GM19324 (cell line): ENCODE measurements around the gene MYLK3.

Experiments used
- ATAC-seq: cut with Tn5 transposase; IDR thresholded peaks from one replicate; pipeline ENCODE4 v1.9.1; 2021; ENCODE audit warnings: mild to moderate bottlenecking, moderate library complexity; ENCODE audit not compliant: unreplicated experiment, low FRiP score

Gene MYLK3

GRCh38 chr16:46759309-46759708 is 11.2 kb upstream of the MYLK3 start:
- ATAC-seq: no peak

GRCh38 chr16:46757339-46758050 is 9.4 kb upstream of the MYLK3 start:
- no peak for ATAC-seq

- no peak for ATAC-seq
Observed at GRCh38 chr16:46756772-46757171, 8.6 kb upstream of the MYLK3 start.

- no peak for ATAC-seq
Observed at GRCh38 chr16:46753015-46753414, 4.9 kb upstream of the MYLK3 start.

GRCh38 chr16:46751381-46751780 is 3.2 kb upstream of the MYLK3 start:
- ATAC-seq: no peak

GRCh38 chr16:46748775-46749705 is 896 bp upstream of the MYLK3 start:
- ATAC-seq: no peak

- ATAC-seq: no peak
Observed at GRCh38 chr16:46746821-46747776, 1.0 kb downstream of the MYLK3 start.

GRCh38 chr16:46745617-46746016 is 2.5 kb downstream of the MYLK3 start:
- ATAC-seq: no peak

GRCh38 chr16:46743232-46743719 is 4.9 kb downstream of the MYLK3 start:
- no peak for ATAC-seq

GRCh38 chr16:46739934-46740333 is 8.2 kb downstream of the MYLK3 start:
- no peak for ATAC-seq

- no peak for ATAC-seq
Observed at GRCh38 chr16:46737621-46738214, 10.4 kb downstream of the MYLK3 start.

- ATAC-seq: no peak
Observed at GRCh38 chr16:46736695-46737094, 11.4 kb downstream of the MYLK3 start.

GRCh38 chr16:46733319-46733830 is 14.8 kb downstream of the MYLK3 start:
- ATAC-seq: no peak

GRCh38 chr16:46732561-46732960 is 15.6 kb downstream of the MYLK3 start:
- ATAC-seq: no peak

GRCh38 chr16:46731691-46732555 is 16.2 kb downstream of the MYLK3 start:
- no peak for ATAC-seq

GRCh38 chr16:46730801-46731690 is 17.1 kb downstream of the MYLK3 start:
- ATAC-seq: no peak

- ATAC-seq: no peak
Observed at GRCh38 chr16:46730126-46730525, 18.0 kb downstream of the MYLK3 start.
